Bladder microvascular endothelial cell (primary cell): ENCODE results near the gene DNAJC12. TPM values are rescaled to one million over a fixed set of nuclear protein-coding genes. Genes with fewer than 3 reads are reported as not detected.

Experiments used
- total RNA-seq: library from RNA; depleted of rRNA; stranded (reverse); fragments of >200 nt; gene quantifications from 2 replicates; pipeline ENCODE4 v1.2.3, GENCODE V29; 2014

Gene DNAJC12
- total RNA-seq = 0.65 and 3.9 TPM in 2 replicates

DNA sequence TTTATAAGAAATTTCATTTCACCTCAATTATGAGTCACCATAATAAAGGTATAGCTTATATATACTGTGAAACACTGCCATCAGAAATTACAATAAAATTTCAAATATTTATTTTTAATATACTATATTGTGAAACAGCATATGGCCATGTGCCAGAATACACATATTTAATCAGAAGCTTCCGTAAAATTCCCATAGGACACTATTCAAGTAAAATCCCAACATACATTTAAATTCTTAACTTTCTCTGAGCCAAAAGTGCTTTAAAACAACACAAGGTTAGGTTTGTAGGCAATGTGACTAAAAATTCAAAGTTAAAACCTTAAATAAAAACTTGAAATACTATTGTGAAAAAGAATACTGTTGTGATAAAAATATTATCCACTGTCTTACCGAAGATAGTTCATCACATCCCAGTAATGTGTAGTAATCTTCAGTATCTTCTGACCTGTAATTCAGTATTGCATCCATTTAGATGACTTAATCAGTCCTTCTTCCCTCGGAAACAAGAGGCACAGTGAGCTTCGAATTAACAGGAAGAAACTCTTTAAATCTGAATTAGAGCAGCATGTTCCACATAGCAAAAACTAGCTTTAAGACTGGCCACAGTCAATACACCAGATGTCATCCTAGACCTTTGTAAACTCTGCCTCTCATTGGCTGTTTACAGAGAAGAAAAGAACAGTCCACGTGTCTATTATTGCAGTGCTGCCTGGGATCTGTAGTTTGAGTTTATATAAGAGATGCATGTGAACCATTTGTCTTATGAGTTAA, at the start of gene DNAJC12:
Gene DNAJC12 (minus strand): TSS at position 648 of the 774 bp plus-strand sequence. CDS start 177 bp downstream, at position 471.

DNA sequence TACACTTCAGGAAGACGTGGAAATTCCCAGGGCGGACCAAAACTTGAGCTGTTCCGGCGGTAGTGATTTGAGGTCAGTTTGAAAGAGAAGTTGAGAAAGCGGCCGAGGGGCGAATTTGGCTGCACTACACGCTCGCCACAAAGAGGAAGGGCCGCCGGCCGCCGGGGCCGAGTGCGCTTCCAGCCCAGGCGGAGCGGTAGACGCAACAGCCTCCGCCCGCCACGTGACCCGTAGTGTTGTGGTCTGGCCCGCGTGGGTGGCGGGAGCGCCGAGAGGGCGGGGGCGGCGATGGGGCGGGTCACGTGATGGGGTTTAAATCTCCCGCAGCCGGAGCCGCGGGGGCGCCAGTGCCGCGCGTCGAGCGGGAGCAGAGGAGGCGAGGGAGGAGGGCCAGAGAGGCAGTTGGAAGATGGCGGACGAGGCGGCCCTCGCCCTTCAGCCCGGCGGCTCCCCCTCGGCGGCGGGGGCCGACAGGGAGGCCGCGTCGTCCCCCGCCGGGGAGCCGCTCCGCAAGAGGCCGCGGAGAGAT, 46.4 kb upstream of the DNAJC12 start, which contains the start of gene SIRT1:
Gene SIRT1 (plus strand): TSS at position 344 of the 529 bp plus-strand sequence. CDS start 66 bp downstream, at position 410.

Other genes with a start within 250 kb of the DNAJC12 start
- 0.16 TPM in 1 of 2 replicates, not detected in the other for gene CTNNA3, start 142.0 kb downstream of the DNAJC12 start, total RNA-seq
- gene SIRT1, start 46.5 kb upstream of the DNAJC12 start, total RNA-seq = 6.0 and 12.3 TPM in 2 replicates
- gene HERC4, start 237.1 kb upstream of the DNAJC12 start, total RNA-seq = 33.7 and 63.1 TPM in 2 replicates